HG03045 (cell line): Measurements from ENCODE around the gene CFAP61.
"Not testable (repeated sequence)": the region's sequence is repeated elsewhere in the genome, so short reads cannot be mapped to it uniquely, and the experiment has no call there.

Experiments
- ATAC-seq: cut with Tn5 transposase; IDR thresholded peaks from one replicate; pipeline ENCODE4 v1.9.1; 2021; ENCODE audit warnings: mild to moderate bottlenecking, moderate library complexity; ENCODE audit not compliant: unreplicated experiment

The CFAP61 gene

DNA sequence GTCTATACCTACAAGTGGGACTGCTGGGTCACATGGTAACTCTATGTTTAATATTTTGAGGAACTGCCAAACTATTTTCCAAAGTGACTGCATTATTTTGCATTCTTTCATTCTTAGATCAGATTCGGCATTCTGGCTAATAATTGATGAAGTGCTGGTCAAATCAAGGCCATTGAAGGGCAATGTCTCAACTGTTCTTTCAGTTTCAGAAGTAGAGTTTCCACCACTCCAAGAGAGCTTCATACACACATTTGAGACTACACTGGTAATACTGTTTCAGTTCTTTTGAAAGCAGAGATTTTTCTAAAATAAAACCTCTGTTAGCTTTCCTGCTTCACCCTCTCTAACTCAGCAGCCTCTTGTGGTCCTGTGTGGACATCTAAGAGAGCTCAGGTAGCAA, 154.5 kb downstream of the CFAP61 start:
- ATAC-seq: peak; percentile 49

DNA sequence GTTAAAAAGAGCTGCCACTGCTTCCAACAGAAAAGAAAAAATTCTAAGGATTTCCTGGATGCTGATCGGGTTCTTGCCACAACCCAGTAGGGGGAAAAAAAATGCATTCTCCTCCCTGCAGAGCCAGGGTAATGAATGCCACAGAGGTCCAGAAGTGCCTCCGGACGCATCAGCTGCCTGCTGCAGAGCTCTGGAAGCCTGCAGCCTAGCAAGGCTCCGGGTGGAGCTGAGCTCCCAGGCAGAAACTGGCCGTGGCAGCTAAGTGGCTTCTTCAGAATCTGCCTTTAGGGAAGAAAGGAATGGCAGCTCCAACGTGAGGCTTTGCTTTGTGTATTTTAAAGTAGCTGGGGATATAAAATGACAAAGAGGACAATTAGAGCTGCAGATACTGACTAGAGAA, 155.0 kb downstream of the CFAP61 start:
- ATAC-seq: no peak

DNA sequence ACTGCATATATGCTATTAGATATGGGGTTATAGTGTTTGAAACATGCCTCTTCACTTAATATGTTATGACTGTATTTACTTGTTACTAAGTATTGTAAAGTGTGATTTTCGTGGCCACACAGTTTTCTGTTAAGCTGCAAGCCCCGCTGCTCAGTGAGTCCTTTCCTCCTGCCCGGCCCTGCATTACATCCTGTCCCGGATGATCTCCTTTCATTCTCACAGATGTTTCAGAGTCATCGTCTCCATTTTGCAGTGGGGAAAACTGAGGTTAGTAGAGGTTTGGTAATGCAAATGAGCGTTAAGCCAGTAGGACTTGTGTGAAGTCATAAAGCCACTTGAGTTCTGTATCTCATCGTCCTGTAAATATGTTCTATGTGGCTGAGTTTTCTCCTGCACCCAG, 155.5 kb downstream of the CFAP61 start:
- no peak for ATAC-seq

DNA sequence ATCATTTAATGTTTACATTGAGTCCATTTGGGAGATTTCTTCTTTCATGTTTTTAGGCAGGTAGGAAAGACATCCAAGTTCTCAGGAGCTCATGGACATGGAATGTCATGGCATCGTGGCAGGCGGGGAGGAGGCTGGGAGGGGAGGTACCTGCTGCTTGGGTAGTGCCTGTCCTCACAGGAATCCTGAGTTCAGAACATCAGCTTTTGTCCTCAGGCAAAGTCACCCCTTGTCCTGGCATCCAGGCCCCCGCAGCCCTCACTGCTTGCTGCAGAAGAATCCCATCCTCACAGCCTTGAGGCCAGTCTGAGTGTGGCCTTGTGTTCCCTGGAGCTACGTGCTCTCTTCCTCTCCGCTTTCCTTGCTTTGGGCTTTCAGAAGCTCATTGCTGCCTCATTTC, 157.4 kb downstream of the CFAP61 start:
- ATAC-seq: no peak

DNA sequence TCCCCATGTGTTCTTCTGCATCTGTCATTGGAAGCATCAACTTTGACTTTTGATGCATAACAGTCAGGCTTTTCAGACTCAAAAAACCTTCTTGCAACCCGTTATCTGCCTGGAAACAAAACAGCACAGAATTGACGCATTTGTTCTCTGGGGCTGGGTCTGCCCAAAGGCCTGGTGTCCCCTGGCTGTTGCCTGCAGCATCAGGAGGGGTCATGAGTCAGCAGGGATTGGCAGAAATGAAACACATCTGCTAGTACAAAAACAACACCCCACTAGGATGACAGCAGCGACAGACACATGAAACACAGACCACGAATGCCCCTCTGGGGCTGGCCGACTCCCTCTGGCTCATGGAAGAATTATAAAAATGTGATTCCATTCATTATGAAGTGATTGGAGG, 158.0 kb downstream of the CFAP61 start:
- ATAC-seq: no peak

DNA sequence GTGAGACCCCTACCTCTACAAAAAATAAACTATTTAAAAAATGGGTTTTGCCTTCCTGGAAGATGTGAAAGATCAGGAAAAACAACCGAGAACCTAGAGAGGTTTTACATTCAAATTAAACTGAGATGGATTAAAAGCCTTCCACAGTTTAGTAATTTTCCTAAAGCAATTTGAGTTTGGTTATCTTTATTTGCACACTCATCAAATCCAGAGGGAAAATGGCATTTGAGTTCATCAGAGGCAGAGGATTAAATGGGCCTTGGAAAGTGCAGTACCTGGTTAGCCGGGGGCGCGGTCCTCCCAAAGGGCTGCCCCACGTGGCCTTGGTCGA, 158.6 kb downstream of the CFAP61 start:
- ATAC-seq: no peak

DNA sequence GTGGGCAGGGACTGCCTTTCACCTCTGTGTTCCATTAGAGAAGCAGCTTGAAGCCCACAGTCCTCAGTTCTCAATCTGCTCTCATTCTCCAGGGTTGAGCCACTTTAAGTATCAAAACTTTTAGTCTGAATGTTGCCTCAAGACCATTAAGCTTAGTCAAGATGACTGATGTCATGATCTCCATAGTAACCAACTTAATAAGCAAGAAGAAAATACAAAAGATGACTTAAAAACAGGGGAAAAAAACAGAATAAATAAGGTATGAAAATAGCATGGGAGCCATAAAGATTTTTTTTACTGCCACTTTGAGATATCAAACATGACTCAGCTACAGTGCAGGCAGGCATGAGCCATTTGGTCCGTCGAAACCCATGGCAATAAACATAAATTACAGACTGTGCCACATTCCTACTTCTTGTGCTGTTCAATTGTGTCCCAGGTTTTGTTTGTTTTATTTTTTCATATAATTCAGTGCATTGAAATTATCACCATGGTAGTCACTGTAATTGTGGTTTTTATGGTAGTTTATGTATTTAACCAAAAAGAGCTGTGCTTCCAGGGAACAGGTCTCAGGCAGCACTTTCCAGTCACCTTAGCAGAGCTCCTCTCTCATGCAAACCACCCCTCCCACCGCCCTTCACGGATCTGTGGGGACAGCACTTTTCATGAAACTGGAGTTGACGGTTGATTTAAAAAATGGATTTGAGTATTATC, 159.1 kb downstream of the CFAP61 start:
- ATAC-seq: no peak

DNA sequence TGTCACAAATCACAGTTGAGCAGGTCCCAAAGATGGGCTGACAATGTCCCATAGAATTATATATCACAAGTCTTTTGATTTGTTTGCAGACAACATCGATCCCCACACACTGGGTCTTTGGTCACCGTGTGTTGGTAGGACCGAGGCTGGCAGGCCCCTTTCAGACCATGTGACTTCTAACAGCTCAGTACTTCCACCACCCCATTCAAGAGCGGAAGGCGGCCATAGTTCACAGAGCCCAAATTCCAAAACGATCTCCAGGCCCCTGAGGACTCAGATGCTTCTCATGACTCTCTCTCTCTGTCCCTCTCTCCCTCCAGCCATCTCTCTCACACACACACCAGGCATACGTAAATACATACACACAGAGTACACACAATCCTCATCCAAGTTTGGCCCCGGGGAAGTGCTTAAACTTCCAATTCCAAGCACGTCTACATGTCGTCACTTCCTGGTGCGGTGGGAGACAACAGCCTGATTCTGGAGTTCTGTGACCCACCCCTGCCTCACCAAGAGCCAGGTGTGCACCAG, 159.7 kb downstream of the CFAP61 start:
- no peak for ATAC-seq

DNA sequence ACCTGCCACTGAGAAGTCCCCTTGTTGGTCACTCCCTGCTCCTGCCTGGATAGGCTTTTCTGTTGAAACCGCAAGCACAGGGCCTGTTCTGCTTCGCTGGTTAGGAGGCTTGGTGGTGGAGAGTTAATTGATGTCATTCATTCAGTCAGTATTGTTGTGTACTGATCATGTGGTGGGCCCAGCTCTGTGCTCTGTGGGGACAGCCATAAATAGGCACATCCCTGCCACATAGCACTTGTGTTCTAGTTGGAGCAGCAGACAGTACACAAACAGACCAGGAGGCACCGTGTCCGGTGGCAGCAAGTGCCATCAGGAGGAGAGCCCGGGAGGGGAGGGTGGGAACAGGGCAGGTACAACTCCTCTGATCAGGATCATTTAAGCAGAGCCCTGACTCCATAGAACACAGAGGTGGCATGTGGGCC, 160.4 kb downstream of the CFAP61 start:
- ATAC-seq: no peak

DNA sequence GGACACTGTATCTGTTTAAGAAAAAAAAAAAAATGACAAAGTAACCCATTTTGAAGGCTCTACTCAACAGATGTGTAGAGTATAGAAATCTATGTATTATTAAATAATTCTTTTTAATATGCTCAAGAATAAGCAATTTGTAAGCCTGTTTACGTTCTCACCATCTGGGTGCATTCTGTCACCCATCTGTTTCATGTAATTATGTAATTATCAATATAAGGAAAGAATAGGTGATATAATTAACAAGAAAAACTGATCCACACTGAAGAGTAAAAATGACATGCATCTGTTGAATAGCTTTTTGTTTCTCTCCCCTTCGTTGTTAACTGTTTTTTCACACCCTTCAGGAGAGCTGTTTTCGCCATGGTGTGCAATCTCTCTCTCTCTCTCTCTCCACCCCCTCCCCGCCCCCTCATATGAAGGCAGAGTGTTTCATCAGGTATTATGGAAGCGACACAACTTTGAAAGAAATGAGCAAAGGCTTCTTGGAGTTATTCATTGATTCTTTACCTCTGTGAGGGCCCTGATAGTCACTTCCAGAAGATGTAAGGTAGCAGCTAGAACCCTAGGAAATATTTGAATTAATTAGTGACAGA, 161.3 kb downstream of the CFAP61 start:
- no peak for ATAC-seq

DNA sequence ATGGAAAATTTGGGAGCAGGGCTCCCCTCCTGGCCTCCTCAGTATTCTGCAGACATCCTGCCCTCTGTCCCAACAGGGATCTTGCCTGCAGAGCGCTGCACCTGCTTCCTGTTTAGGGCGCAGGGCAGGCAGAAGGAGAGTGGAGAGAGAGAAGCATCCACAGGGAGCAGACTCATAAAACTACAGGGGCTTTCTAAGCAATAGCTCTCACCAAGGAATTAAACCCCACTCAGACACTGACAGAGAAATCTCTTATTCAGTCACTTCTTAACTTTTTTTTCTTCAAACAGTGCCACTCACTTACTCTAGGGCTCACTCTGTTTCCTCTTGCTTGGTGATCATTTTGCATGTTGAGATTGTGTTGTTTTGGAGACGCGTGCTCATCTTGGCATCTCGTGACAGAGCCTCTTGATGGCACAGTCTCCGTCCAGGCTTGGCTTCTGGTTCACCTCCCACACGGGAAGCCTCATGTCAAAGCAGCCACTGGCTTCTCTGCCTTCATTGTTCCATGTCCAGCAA, 162.5 kb downstream of the CFAP61 start:
- ATAC-seq: no peak

DNA sequence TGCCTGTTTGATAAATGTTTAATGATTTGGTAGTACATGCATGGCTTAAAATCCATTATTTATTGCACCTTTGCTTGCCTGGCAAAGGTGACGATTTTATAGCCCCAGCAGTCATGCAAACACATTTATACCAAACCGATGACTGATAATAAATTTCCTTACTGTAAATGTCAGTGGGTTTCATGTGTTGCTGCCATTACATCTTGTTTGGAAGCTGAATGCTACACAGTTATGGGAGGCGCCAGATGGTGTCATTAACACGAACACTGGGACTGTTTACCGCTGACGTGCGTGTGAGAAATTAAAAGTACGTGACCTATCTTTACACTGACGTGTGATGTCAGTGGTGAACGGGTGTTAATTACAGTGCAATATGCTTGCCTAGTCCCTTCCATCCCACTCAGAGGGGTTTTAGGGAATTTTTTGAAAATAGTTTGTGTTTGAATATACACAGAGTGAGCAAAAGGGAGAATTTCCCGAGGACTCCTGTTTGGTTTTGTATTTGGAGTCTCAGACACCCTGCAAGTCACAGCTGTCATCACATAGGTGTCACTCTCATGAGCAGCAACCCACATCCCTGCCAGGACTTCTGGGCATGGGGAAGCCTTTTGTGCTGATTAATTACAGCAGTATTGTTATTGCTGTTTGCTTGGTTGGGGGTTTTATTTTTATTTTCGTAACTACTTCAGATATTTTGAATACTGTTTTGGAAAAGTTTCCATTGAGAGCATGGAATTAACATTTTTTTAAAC, 163.8 kb downstream of the CFAP61 start:
- ATAC-seq: no peak

DNA sequence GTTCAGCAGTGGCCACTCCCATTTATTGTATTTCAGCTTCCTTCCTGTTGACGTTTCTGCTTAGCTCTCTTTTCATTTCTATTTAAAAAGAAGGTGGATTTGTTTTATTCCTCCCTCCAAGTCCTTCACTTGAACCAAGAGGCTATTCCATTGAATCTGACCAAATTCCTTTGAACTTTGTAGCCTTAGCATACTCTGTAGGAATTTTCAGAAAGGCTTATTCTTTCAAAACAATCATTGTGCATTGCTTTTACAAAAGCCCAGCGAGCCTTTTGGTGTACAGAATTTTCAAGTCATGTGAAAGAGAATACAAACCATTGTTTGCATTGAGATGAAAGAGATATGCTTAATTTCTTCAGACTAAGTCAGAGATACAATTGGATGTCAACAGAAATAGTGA, 164.6 kb downstream of the CFAP61 start:
- ATAC-seq: no peak

DNA sequence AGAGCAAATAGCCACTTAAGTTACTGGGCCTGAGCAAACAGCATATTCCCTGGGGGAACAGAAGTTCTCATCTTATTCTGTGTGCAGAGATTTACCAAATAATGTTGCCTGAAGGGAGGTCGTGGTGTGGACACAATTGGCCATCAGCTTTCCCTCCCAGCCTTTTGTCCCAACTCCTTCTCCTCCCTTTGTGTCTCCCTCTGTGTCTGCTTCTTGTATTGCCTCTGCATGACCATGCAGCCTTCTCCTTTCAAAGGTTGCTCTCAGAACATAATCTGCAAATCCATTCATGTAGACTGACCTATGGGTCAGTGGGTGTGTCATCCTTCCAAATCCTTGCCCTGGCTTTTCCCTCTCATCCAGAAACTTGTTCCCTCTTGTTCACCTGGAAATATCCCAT, 165.3 kb downstream of the CFAP61 start:
- no peak for ATAC-seq

DNA sequence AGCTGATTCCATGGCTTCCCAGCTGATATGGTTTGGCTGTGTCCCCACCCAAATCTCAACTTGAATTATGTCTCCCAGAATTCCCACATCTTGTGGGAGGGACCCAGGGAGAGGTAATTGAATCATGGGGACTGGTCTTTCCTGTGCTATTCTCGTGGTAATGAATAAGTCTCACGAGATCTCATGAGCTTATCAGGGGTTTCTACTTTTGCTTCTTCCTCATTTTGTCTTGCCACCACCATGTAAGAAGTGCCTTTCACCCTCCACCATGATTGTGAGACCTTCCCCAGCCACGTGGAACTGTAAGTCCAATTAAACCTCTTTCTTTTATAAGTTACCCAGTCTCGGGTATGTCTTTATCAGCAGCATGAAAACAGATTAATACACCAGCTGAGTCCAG, 165.8 kb downstream of the CFAP61 start:
- not testable (repeated sequence) for ATAC-seq

DNA sequence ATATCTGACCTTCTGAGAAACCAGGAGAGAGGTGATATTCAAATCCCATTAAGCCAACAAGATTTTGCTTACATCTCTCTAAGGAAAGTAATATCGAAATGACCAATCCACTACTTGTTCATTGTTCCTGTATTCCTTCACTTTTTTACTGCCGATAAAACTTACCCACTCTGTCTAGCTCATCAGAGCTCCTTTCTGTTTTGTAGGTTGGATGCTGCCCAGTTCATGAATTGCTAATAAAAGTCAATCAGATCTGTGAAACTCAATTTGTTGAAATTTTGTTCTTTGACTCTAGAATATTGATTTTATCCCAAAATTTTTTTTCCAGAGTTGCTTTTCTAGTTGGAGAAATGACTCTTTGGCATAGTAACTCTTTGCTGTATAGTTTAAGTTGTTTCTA, 166.7 kb downstream of the CFAP61 start:
- no peak for ATAC-seq

DNA sequence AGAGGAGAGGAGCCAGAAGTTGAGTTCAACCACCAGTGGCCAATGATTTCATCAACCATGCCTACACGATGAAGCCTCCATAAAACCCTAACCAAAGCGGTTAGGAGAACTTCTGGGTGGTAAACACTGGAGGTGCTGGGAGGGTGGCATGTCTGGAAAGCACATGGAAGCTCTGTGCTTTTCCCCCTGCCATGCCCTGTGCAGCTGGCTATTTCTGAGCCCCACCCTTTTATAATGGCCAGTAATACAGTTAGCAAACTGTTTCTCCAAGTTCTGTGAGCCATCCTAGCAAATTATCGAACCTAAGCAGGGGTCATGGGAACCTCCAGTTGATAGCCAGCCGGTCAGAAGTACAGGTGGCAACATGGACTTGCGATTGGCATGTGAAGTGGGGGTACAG, 167.8 kb downstream of the CFAP61 start:
- no peak for ATAC-seq

DNA sequence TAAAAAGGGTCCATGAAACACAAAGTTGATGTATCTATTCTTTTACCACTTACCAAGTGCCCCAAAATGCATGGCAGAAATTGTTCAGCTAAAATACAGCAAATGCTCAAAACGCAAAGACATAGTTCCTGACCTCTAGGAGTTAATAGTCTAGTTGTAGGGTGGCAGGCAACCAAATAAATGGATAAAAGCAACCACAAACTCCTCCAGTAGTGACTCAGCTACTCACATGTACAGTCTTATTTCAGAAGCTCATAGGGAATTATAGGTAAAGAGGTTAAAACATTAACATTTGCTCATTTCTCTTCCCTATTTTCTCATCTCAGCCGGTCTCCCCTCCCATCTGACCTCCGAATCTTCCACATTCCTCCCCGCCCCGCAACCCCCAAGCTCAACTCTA, 171.6 kb downstream of the CFAP61 start:
- no peak for ATAC-seq

DNA sequence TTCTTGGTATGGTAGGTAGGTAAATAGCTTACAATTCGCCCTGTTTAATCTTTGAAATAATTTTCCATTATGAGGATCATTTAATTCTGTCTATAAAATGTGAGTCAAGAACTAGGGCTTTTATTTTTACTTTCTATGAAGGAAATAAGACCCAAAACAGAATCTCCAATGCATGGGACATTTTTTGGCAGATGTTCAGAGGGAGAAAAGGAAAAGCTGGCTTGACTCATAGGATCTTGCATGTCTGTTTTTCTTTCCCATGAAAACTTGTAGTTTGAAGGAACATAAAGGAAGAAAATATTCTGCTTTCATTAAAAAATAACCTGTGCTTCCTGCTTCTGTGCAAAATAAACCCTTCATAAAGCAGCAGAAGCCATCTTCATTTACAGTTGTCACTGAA, 172.5 kb downstream of the CFAP61 start:
- ATAC-seq: no peak

DNA sequence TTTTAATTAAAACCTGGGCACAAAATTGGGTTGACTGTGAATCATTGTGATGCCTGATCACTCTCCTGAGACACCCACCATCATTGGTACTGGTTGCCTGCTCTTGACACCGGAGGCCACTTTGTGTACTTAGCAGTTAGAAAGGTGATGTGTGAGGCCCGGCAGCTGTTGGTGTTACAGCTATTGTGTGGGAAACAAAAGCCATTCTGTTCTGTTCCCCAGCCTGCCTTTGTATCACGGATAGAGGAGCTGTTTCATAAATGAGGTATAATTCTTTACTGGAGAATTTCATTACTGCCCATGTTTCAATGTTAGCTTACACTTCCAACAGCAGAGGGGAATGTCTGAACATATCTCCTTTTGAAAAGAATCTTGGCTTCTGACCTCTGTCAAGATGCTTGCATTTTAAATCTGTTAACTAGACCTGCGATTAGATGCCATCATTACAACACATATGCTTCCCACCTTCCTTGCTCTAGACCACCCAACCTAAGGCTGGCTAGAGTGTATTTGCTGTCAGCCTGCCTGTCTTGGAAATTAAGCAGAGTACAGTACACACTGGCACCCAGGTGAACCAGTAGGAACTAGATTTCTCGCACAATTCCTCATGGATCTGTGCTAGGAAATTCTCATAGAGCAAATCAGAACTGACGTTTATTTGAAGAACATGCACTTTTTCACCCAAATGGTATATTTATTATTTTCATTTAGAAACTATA, 173.2 kb downstream of the CFAP61 start:
- no peak for ATAC-seq

DNA sequence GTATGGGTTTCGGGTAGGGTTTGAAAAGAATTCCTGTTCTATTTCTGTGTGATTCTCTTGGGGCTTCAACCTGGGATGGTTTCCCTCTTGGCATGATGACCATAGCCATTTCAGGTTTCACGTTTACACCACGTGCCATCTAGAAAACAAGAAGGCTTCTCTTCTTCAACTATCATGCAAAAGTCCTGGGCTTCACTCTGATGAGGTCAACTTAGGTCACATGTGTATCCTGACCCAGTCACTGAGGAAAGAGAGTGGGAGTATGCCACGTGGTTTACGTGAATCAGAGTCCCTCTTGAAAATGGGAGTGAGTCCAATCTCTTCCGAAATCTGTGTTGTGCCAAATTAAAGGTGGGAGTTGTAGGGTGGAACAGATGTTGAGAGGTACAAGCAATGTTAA, 174.2 kb downstream of the CFAP61 start:
- ATAC-seq: no peak
